ENCODE results near the gene ZAP70.
"Not testable (repeated sequence)": the region's sequence is repeated elsewhere in the genome, so short reads cannot be mapped to it uniquely, and the experiment has no call there.

ZAP70 gene

GRCh38 chr2:97713296-97714083, at the start of gene ZAP70:
TSS of gene ZAP70 (plus strand) at chr2:97713576. CDS start at chr2:97724037, 10,461 bp downstream.
- no peak within 1 kb of the TSS for H3K4me3 ChIP-seq (ENCODE audit: low read depth, low read length)
- no peak for TF ChIP-seq CTCF (IDR thresholded peaks at IDR 0.05; ENCODE audit: low read depth, low read length)

- TF ChIP-seq CTCF (IDR thresholded peaks at IDR 0.05; ENCODE audit: low read depth, low read length), result no peak
- peak overlapping the region; percentile 81 for H3K4me3 ChIP-seq (ENCODE audit: low read depth, low read length)
Measured at GRCh38 chr2:97663626-97663961, 49.8 kb upstream of the ZAP70 start.

- peak; percentile 63 for TF ChIP-seq CTCF (IDR thresholded peaks at IDR 0.05; ENCODE audit: low read depth, low read length)
- H3K4me3 ChIP-seq (ENCODE audit: low read depth, low read length), result peak within 1 kb of the TSS; percentile 81
Measured at GRCh38 chr2:97663962-97664635, 49.3 kb upstream of the ZAP70 start, which contains the start of gene ACTR1B. TSS of gene ACTR1B (minus strand) at chr2:97664044. CDS start at chr2:97663890, 154 bp downstream.

- H3K4me3 ChIP-seq (ENCODE audit: low read depth, low read length), result peak overlapping the region; percentile 81
- no peak for TF ChIP-seq CTCF (IDR thresholded peaks at IDR 0.05; ENCODE audit: low read depth, low read length)
Measured at GRCh38 chr2:97664636-97664970, 48.8 kb upstream of the ZAP70 start.

- no peak within 1 kb of the TSS for H3K4me3 ChIP-seq (ENCODE audit: low read depth, low read length)
- TF ChIP-seq CTCF (IDR thresholded peaks at IDR 0.05; ENCODE audit: low read depth, low read length), result no peak
Measured at GRCh38 chr2:97669448-97669847, 43.9 kb upstream of the ZAP70 start, which contains the start of gene C2orf92. TSS of gene C2orf92 (plus strand) at chr2:97669713. CDS start at chr2:97669789, 76 bp downstream.

- H3K4me3 ChIP-seq (ENCODE audit: low read depth, low read length), result no peak overlapping the region
- no peak for TF ChIP-seq CTCF (IDR thresholded peaks at IDR 0.05; ENCODE audit: low read depth, low read length)
Measured at GRCh38 chr2:97670471-97670870, 42.9 kb upstream of the ZAP70 start.

- TF ChIP-seq CTCF (IDR thresholded peaks at IDR 0.05; ENCODE audit: low read depth, low read length), result no peak
- no peak overlapping the region for H3K4me3 ChIP-seq (ENCODE audit: low read depth, low read length)
Measured at GRCh38 chr2:97671526-97671925, 41.9 kb upstream of the ZAP70 start.

GRCh38 chr2:97672606-97673140, 40.7 kb upstream of the ZAP70 start:
- H3K4me3 ChIP-seq (ENCODE audit: low read depth, low read length), result not testable (repeated sequence)

Data from WI38 (cell line).